RWPE1 (cell line): ENCODE measurements around the gene AMBRA1.

ENCODE experiments used
- CTCF ChIA-PET: fragments of 350-600 bp; sonication (Branson Sonifier 250); formaldehyde crosslinking; extraction: SDS; loops from one replicate; lab custom pipeline; 2021; lab: Yijun Ruan, JAX
- POLR2A ChIA-PET: fragments of 400-600 bp; formaldehyde crosslinking; extraction: SDS; loops from one replicate; lab custom pipeline; 2020; ENCODE audit warnings: antibody characterized with exemption; ENCODE audit not compliant: low non-redundant PET; lab: Yijun Ruan, JAX
- DNase-seq: peaks from one replicate; pipeline ENCODE4 v3.0.0; 2012; ENCODE audit warnings: low spot score
- H3K27ac ChIP-seq: fragments of 450-650 bp; 2 replicates; pipeline ENCODE4 v1.5.1; 2017
- CTCF ChIP-seq: fragments of 450-650 bp; conservative IDR thresholded peaks from 2 replicates; pipeline ENCODE4 v1.5.1; 2017; ENCODE audit warnings: low read depth, mild to moderate bottlenecking

Gene AMBRA1

GRCh38 chr11:46351606-46352005 is 242.2 kb downstream of the AMBRA1 start:
- TF ChIP-seq CTCF = no peak

GRCh38 chr11:46351148-46351547 is 242.7 kb downstream of the AMBRA1 start:
- CTCF ChIA-PET = interaction anchor here (0.7 to 2.0 kb wide), 4 partner anchors 11 to 112 kb away, joined by 3 to 20 read pairs (median 5); no protein-coding TSS in a partner anchor
- TF ChIP-seq CTCF = no peak
- DNase-seq = no peak
- POLR2A ChIA-PET = no interaction called here
- peak overlapping the region; percentile 63 for H3K27ac ChIP-seq

More at GRCh38 chr11:46351606-46352005, 242.2 kb downstream of the AMBRA1 start:
- peak overlapping the region; percentile 63 for H3K27ac ChIP-seq
- ChIA-PET POLR2A (interaction anchor here (1.2 kb wide), 1 partner anchor 108 kb away, joined by 4 read pairs; no protein-coding TSS in a partner anchor), CTCF (interaction anchor here (0.6 to 2.1 kb wide), 8 partner anchors 10 to 112 kb away, joined by 3 to 20 read pairs (median 4); no protein-coding TSS in a partner anchor)
- no peak for DNase-seq

- TF ChIP-seq CTCF = no peak
- peak overlapping the region; percentile 63; the same call in 1 of the 2 replicates for H3K27ac ChIP-seq
- DNase-seq = no peak
- ChIA-PET POLR2A (no interaction called here), CTCF (interaction anchor here (0.5 to 1.3 kb wide), 2 partner anchors 111 to 196 kb away, joined by 3 to 4 read pairs; no protein-coding TSS in a partner anchor)
These were observed 243.1 kb downstream of the AMBRA1 start for GRCh38 chr11:46350695-46351094.

GRCh38 chr11:46348566-46349401 is 245.0 kb downstream of the AMBRA1 start:
- CTCF ChIA-PET = interaction anchor here (0.6 to 1.4 kb wide), 5 partner anchors 15 to 1205 kb away, joined by 3 to 7 read pairs (median 5); no protein-coding TSS in a partner anchor
- no peak for TF ChIP-seq CTCF
- POLR2A ChIA-PET = interaction anchor here (0.6 kb wide), 1 partner anchor 548 kb away, joined by 3 read pairs; no protein-coding TSS in a partner anchor
- DNase-seq = no peak
- H3K27ac ChIP-seq = peak overlapping the region; percentile 90

- ChIA-PET CTCF (interaction anchor here (0.6 to 1.4 kb wide), 8 partner anchors 9 to 1206 kb away, joined by 3 to 7 read pairs (median 3); no protein-coding TSS in a partner anchor), POLR2A (no interaction called here)
- peak overlapping the region; percentile 90 for H3K27ac ChIP-seq
- TF ChIP-seq CTCF = no peak
- no peak for DNase-seq
These were observed 246.0 kb downstream of the AMBRA1 start for GRCh38 chr11:46347637-46348311.
